HepG2 (cell line): ENCODE measurements around the gene ZNF563. TPM values are rescaled to one million over a fixed set of nuclear protein-coding genes. Genes with fewer than 3 reads are reported as not detected.

Experiments used
- FOXA1 ChIP-seq, 2 experiments: fragments of 450-650 bp in 1 of 2; sonication (generic) in 1 of 2; formaldehyde crosslinking in 1 of 2; IDR thresholded peaks; 2 replicates each; pipeline versions ENCODE4 v1.4.0 to v1.6.1; 2016 to 2020; ENCODE audit warnings: missing genetic modification reagents in 1 of 2
- GLMP ChIP-seq: sonication (generic); formaldehyde crosslinking; IDR thresholded peaks from 2 replicates; pipeline ENCODE4 v1.9.0; 2021; ENCODE audit warnings: missing genetic modification reagents, mild to moderate bottlenecking, borderline replicate concordance
- PRMT3 ChIP-seq: sonication (generic); formaldehyde crosslinking; IDR thresholded peaks from 2 replicates; pipeline ENCODE4 v1.8.1; 2022; ENCODE audit warnings: low read depth, mild to moderate bottlenecking, moderate library complexity, missing genetic modification reagents, borderline replicate concordance
- PRPF4 ChIP-seq: fragments of 200-400 bp; formaldehyde crosslinking; IDR thresholded peaks from 2 replicates; pipeline ENCODE4 v1.6.1; 2016; ENCODE audit warnings: low read length, low read depth; ENCODE audit not compliant: poor library complexity, severe bottlenecking
- ZBTB34 ChIP-seq: sonication (generic); formaldehyde crosslinking; IDR thresholded peaks from 2 replicates; pipeline ENCODE4 v1.8.0; 2022; ENCODE audit warnings: mild to moderate bottlenecking, missing genetic modification reagents
- ZFP1 ChIP-seq: IDR thresholded peaks from 2 replicates; pipeline ENCODE4 v1.6.1; 2016
- ZNF17 ChIP-seq: sonication (generic); formaldehyde crosslinking; IDR thresholded peaks from 2 replicates; pipeline ENCODE4 v1.5.0; 2020; ENCODE audit warnings: mild to moderate bottlenecking, missing genetic modification reagents
- ZNF235 ChIP-seq: sonication (generic); formaldehyde crosslinking; IDR thresholded peaks from 2 replicates; pipeline ENCODE4 v1.8.1; 2023; ENCODE audit warnings: mild to moderate bottlenecking, missing genetic modification reagents, borderline replicate concordance
- polyA plus RNA-seq, 8 experiments: library from polyadenylated mRNA; depleted of rRNA in 3 of 8; stranded (reverse) in 7 of 8; unstranded in 1 of 8; fragments of >200 nt; fragmentation: Illumina TruSeq in 4 of 8; extraction: Trizol in 4 of 8; gene quantifications; 2 replicates each; pipeline versions ENCODE4 v1.2.1 to v1.2.3, GENCODE V29; 2011 to 2016; ENCODE audit warnings: low read depth in 4 of 8, missing spikeins in 1 of 8, mixed read lengths in 1 of 8; ENCODE audit not compliant: insufficient read depth in 1 of 8
- total RNA-seq, 5 experiments: library from RNA; depleted of rRNA; stranded (reverse); fragments of >200 nt; fragmentation: Illumina TruSeq; extraction: Trizol; gene quantifications; 2 replicates each; pipeline ENCODE4 v1.2.3, GENCODE V29; 2016; ENCODE audit warnings: low read depth in 1 of 5
- TF ChIP-seq, protein P1 (sequence below): sonication (generic); formaldehyde crosslinking; conservative IDR thresholded peaks from 2 replicates; pipeline ENCODE4 v1.8.0; 2022; ENCODE audit warnings: mild to moderate bottlenecking, moderate library complexity, missing genetic modification reagents
- TF ChIP-seq, protein P2 (sequence below): sonication (generic); formaldehyde crosslinking; IDR thresholded peaks from 2 replicates; pipeline ENCODE4 v1.5.0; 2020; ENCODE audit warnings: mild to moderate bottlenecking, low read depth, missing genetic modification reagents, borderline replicate concordance
- TF ChIP-seq, protein P3 (sequence below): IDR thresholded peaks from 2 replicates; pipeline ENCODE4 v1.6.1; 2016
- TF ChIP-seq, protein P4 (sequence below): sonication (generic); formaldehyde crosslinking; IDR thresholded peaks from 2 replicates; pipeline ENCODE4 v1.4.0; 2020; ENCODE audit warnings: missing genetic modification reagents, borderline replicate concordance

Gene ZNF563
- total and polyA plus RNA-seq, 2 of the 13 experiments (the other 11 are each of a cell fraction or from before 2014, with no cell fraction given) = 7.5 to 19.5 TPM

DNA sequence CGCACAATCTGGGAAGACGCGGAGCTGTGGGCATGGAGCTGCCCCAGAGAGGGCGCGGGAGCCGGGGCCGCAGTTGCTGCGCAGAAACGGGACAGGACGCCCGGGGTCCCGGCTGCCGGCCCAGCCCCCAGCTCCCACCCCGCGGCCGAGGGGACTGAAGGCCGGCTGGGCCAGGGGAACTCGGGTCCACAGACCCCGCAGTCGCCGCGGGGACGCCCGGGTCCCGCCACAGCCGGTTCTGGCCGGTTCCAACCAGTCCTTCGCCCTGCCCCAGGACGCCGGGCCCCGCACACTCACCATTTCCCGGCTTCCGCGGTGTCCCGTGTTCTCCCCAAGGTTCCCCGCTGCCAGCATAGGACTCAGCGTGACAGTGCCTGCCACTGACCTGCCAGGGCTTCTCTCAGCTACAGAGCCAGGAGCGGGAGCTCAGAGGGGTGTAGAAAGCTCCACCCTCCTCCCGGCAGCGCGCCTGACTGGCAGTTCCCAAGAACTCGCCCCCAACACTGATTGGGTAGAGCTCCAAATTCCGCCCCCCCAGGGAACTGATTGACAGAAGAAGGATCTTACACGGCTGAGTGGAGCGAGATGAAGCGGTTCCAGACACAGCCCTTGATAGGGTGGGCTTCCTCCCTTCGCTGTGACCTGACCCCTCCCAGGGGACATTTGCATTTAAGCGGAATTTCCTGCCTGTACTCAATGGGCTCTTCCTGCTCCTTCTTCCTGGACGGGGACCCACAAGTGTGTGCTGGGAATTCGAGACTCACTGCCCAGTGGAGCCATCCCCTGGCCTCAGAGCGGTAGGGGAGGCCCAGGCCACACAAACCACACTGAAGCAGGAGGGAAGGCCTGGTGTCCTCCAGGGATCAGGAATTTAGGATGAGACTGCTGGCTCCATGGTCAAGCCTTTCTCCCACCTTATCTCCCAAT lies 32.1 kb upstream of the ZNF563 start, which contains the start of gene ZNF442 (continued):
- TF ChIP-seq, protein P1, sequence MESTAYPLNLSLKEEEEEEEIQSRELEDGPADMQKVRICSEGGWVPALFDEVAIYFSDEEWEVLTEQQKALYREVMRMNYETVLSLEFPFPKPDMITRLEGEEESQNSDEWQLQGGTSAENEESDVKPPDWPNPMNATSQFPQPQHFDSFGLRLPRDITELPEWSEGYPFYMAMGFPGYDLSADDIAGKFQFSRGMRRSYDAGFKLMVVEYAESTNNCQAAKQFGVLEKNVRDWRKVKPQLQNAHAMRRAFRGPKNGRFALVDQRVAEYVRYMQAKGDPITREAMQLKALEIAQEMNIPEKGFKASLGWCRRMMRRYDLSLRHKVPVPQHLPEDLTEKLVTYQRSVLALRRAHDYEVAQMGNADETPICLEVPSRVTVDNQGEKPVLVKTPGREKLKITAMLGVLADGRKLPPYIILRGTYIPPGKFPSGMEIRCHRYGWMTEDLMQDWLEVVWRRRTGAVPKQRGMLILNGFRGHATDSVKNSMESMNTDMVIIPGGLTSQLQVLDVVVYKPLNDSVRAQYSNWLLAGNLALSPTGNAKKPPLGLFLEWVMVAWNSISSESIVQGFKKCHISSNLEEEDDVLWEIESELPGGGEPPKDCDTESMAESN (CRISPR knock-in tag) = peak; percentile 36; the same call in 1 of the 2 replicates
- TF ChIP-seq, protein P2, sequence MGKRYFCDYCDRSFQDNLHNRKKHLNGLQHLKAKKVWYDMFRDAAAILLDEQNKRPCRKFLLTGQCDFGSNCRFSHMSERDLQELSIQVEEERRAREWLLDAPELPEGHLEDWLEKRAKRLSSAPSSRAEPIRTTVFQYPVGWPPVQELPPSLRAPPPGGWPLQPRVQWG = no peak
- TF ChIP-seq PRMT3 (CRISPR knock-in tag) (no peak), FOXA1 (IDR thresholded peaks at IDR 0.05) (no peak), FOXA1 (CRISPR knock-in tag; IDR thresholded peaks at IDR 0.05) (peak; percentile 4; the same call in 1 of the 2 replicates), PRPF4 (no peak), ZNF17 (CRISPR knock-in tag) (no peak), ZFP1 (no peak), ZBTB34 (CRISPR knock-in tag) (no peak), GLMP (no peak), ZNF235 (CRISPR knock-in tag) (no peak)
- TF ChIP-seq, protein P3, sequence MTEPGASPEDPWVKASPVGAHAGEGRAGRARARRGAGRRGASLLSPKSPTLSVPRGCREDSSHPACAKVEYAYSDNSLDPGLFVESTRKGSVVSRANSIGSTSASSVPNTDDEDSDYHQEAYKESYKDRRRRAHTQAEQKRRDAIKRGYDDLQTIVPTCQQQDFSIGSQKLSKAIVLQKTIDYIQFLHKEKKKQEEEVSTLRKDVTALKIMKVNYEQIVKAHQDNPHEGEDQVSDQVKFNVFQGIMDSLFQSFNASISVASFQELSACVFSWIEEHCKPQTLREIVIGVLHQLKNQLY (CRISPR knock-in tag) = no peak
- TF ChIP-seq, protein P4, sequence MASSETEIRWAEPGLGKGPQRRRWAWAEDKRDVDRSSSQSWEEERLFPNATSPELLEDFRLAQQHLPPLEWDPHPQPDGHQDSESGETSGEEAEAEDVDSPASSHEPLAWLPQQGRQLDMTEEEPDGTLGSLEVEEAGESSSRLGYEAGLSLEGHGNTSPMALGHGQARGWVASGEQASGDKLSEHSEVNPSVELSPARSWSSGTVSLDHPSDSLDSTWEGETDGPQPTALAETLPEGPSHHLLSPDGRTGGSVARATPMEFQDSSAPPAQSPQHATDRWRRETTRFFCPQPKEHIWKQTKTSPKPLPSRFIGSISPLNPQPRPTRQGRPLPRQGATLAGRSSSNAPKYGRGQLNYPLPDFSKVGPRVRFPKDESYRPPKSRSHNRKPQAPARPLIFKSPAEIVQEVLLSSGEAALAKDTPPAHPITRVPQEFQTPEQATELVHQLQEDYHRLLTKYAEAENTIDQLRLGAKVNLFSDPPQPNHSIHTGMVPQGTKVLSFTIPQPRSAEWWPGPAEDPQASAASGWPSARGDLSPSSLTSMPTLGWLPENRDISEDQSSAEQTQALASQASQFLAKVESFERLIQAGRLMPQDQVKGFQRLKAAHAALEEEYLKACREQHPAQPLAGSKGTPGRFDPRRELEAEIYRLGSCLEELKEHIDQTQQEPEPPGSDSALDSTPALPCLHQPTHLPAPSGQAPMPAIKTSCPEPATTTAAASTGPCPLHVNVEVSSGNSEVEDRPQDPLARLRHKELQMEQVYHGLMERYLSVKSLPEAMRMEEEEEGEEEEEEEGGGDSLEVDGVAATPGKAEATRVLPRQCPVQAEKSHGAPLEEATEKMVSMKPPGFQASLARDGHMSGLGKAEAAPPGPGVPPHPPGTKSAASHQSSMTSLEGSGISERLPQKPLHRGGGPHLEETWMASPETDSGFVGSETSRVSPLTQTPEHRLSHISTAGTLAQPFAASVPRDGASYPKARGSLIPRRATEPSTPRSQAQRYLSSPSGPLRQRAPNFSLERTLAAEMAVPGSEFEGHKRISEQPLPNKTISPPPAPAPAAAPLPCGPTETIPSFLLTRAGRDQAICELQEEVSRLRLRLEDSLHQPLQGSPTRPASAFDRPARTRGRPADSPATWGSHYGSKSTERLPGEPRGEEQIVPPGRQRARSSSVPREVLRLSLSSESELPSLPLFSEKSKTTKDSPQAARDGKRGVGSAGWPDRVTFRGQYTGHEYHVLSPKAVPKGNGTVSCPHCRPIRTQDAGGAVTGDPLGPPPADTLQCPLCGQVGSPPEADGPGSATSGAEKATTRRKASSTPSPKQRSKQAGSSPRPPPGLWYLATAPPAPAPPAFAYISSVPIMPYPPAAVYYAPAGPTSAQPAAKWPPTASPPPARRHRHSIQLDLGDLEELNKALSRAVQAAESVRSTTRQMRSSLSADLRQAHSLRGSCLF (CRISPR knock-in tag) = no peak
